ENCODE results near the gene NTPCR. TPM values are rescaled to one million over a fixed set of nuclear protein-coding genes. Genes with fewer than 3 reads are reported as not detected.
A peak's percentile ranks its signal among the peaks of the same experiment; 100 is the strongest.

The NTPCR gene
- total and polyA plus RNA-seq, 3 donors from 2014 or later, result 25.5 to 85.1 (median 38.8) TPM

- WGBS, 2 donors, result 61 to 62% methylated on average over 9 of the region's 9 CpGs
- H3K4me1 ChIP-seq, result no peaks in the 10 kb centered on the region
- H3K27ac ChIP-seq, result no peak overlapping the region
- intact Hi-C loops (cut with DNase I; ENCODE audit: low total_unique reads), result no loop called here
- no peaks in the 10 kb centered on the region for H3K36me3 ChIP-seq (ENCODE audit: low read depth, missing control alignments)
- no peak for DNase-seq
- no peaks in the 10 kb centered on the region for H3K9me3 ChIP-seq
- no peak overlapping the region for H3K4me3 ChIP-seq
- TF ChIP-seq CTCF (IDR thresholded peaks at IDR 0.05) (no peak), POLR2A (IDR thresholded peaks at IDR 0.05) (no peak)
- no peaks in the 10 kb centered on the region for H3K27me3 ChIP-seq
Observed at GRCh38 chr1:232943679-232944252, 6.6 kb upstream of the NTPCR start.

DNA sequence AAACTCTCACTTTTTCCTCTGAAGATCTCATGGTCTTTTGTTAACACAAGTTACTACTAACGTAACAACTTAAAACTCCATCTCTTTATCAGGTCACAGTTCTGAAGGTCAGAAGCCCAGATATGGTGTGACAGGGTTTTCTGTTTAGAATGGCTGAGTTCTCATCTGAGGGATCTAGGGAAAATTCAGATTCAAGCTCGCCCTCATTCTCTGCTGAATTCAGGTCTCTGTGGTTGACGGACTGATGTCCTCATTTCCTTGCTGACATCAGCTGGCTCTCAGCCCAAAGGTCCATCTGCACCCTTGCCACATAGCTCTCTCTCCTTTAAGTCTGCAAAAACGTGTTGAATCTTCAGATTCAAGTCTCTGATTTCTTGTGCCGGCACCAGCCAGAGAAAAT is 6.1 kb upstream of the NTPCR start:
- no peak for TF ChIP-seq POLR2A (IDR thresholded peaks at IDR 0.05)
- TF ChIP-seq CTCF (IDR thresholded peaks at IDR 0.05), result no peak
- Histone ChIP-seq H3K27me3 (no peaks in the 10 kb centered on the region), H3K4me3 (no peak overlapping the region), H3K9me3 (no peaks in the 10 kb centered on the region), H3K36me3 (ENCODE audit: low read depth, missing control alignments) (no peaks in the 10 kb centered on the region), H3K4me1 (no peaks in the 10 kb centered on the region), H3K27ac (no peak overlapping the region)
- WGBS, 2 donors, result 80 to 82% methylated on average over 5 of the region's 5 CpGs
- DNase-seq, result no peak
- intact Hi-C loops (cut with DNase I; ENCODE audit: low total_unique reads), result no loop called here

GRCh38 chr1:232949636-232950196 is 695 bp upstream of the NTPCR start:
- Histone ChIP-seq H3K9me3 (no peaks in the 10 kb centered on the region), H3K36me3 (ENCODE audit: low read depth, missing control alignments) (no peaks in the 10 kb centered on the region), H3K27ac (peak overlapping the region; percentile 40 to 79), H3K4me1 (no peaks in the 10 kb centered on the region), H3K27me3 (no peaks in the 10 kb centered on the region), H3K4me3 (peak overlapping the region; percentile 85 to 86)
- TF ChIP-seq POLR2A (IDR thresholded peaks at IDR 0.05), result no peak
- TF ChIP-seq CTCF (IDR thresholded peaks at IDR 0.05), result no peak
- no peak for DNase-seq
- intact Hi-C loops (cut with DNase I; ENCODE audit: low total_unique reads), result no loop called here
- 56 to 67% methylated on average over 5 of the region's 5 CpGs for WGBS, 2 donors

- no peaks in the 10 kb centered on the region for H3K36me3 ChIP-seq (ENCODE audit: low read depth, missing control alignments)
- H3K27me3 ChIP-seq, result no peaks in the 10 kb centered on the region
- TF ChIP-seq POLR2A (IDR thresholded peaks at IDR 0.05), result no peak
- TF ChIP-seq CTCF (IDR thresholded peaks at IDR 0.05), result no peak
- peak overlapping the region; percentile 85 to 86 for H3K4me3 ChIP-seq
- intact Hi-C loops (cut with DNase I; ENCODE audit: low total_unique reads), result no loop called here
- H3K4me1 ChIP-seq, result no peaks in the 10 kb centered on the region
- WGBS, 2 donors, result 14 to 16% methylated on average over 5 of the region's 5 CpGs
- H3K9me3 ChIP-seq, result no peaks in the 10 kb centered on the region
- DNase-seq, result peak; percentile 31
- H3K27ac ChIP-seq, result peak overlapping the region in 1 of 2 donors; percentile 40
Observed at GRCh38 chr1:232951180-232951579, 769 bp downstream of the NTPCR start.

DNA sequence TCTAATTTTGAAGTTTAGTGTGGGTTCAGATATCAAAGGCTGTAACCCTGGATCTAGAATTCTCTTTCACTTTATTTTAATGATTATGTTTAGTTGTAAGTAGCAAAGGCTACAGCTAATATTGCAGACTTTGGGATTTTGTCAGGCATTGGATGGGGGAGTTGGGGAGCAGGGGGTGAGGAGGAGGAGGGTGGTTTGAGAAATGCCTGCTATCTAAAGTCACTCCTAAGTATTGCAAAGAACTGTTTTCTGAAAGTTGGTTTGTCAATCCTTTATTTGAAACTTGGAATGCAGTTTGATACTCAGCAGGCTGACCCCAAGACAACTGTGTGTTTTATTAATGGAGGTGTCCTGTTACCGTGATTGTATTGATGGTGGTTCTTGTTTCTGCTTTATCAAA is 1.2 kb downstream of the NTPCR start:
- no peaks in the 10 kb centered on the region for H3K4me1 ChIP-seq
- H3K27me3 ChIP-seq, result no peaks in the 10 kb centered on the region
- H3K36me3 ChIP-seq (ENCODE audit: low read depth, missing control alignments), result no peaks in the 10 kb centered on the region
- TF ChIP-seq CTCF (IDR thresholded peaks at IDR 0.05) (no peak), POLR2A (IDR thresholded peaks at IDR 0.05) (no peak)
- DNase-seq, result no peak
- intact Hi-C loops (cut with DNase I; ENCODE audit: low total_unique reads), result no loop called here
- no peak overlapping the region for H3K4me3 ChIP-seq
- no peaks in the 10 kb centered on the region for H3K9me3 ChIP-seq
- WGBS, 2 donors, result 37 to 56% methylated on average over 1 of the region's 1 CpG
- H3K27ac ChIP-seq, result no peak overlapping the region
